HG02759 (cell line): ENCODE results near the gene CFAP43.

Experiments used
- ATAC-seq: cut with Tn5 transposase; IDR thresholded peaks from one replicate; pipeline ENCODE4 v1.9.1; 2021; ENCODE audit warnings: mild to moderate bottlenecking, moderate library complexity; ENCODE audit not compliant: unreplicated experiment

Gene CFAP43, protein sequence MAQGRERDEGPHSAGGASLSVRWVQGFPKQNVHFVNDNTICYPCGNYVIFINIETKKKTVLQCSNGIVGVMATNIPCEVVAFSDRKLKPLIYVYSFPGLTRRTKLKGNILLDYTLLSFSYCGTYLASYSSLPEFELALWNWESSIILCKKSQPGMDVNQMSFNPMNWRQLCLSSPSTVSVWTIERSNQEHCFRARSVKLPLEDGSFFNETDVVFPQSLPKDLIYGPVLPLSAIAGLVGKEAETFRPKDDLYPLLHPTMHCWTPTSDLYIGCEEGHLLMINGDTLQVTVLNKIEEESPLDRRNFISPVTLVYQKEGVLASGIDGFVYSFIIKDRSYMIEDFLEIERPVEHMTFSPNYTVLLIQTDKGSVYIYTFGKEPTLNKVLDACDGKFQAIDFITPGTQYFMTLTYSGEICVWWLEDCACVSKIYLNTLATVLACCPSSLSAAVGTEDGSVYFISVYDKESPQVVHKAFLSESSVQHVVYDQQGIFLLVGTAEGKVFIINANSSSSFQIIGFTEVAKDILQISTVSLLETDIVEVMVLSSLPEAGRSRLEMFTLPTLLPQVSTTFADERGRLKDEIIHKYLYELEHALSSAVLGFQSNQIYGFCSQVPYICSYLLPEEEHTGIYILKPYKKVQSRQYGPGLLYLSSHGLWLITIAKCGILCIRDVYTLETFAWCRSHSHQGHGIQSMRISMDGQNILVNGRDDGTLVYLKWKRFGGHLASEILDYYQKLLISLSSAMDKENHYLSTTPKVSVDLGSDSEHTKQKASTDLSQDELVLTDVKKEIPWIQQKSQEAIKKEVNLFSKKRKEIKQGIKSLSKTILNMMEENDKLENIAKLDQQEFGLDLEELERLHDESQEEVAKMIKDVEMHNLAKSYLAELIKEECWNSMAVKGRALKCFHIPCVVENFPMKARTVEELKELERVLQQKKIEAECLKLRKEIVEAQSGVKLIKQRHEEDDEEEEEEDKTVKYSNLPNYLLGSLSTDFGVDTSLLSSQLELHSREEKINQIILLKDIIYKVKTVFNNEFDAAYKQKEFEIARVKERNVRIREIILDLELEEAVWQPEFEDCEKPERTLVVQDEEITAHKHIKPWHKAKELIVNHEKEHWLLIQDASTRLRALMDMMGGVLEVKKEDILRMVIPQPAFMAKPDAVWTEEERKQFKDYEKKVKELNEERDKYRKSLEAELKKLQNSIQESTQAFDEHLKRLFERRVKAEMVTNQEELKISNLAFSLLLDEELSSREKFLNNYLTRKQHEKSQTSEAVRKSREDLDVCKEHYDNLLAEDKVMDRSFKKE (N-terminal part only)

DNA sequence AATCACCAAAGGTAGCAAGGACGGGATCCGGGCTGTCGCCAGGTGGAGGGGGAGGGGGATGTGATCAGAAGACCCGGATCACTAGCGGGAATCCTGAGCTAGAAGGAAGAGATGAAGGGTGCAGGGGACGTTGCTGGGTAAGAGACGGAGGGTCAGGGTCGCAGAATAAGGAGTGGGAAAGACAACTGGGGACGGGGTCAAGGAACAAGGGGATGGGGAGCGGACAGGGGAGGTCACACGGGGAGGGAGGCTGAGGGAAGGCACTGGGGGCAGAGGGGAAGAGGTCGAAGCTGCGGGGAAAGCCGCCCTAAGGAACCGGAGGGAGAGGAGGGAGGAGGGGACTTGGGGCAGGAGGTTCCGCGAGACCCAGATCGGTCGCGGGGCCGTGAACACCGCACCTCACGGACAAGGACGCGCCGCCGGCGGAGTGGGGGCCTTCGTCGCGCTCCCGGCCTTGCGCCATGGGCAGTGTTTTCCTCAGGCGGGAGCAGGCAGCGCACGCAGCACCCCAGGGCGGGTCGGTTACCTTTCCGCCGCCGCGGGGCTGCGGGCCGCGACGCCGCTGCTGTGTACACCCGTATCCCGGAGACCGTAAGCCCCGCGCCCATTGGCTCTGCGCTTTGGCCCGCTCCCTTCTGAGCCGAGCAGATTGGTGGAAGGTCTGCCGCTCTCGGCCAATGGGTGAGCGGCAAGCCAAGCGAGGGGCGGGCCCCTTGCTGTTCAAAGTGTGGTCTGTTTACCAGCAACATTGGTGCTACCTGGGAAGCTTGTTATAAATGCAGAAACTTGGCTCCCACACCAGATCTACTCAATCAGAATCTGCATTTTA is at the start of gene CFAP43:
Gene CFAP43, minus strand, starts transcription at position 581 of the 829 bp plus-strand sequence. Its CDS starts 118 bp downstream, at position 463.
- ATAC-seq, result peak; percentile 100

DNA sequence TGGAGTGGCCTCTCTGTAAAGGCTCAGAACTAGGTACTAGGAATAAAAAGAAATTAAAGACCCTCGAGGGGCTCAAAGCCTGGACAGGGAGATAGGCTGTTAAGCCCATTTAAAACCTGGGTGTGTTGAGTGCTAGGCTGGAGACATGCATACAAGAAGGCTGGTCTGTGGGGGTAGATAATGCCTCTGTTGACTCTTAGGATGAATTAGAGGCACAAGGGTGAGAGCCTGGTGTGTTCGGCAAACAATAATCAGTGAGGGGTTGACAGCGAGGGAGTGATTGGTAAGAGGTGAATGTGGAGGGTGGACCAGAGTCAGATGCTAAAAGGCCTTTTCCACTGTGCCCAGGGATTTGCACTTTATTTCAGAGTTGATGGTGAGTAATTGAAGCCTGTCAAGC is 49.5 kb upstream of the CFAP43 start:
- no peak for ATAC-seq

DNA sequence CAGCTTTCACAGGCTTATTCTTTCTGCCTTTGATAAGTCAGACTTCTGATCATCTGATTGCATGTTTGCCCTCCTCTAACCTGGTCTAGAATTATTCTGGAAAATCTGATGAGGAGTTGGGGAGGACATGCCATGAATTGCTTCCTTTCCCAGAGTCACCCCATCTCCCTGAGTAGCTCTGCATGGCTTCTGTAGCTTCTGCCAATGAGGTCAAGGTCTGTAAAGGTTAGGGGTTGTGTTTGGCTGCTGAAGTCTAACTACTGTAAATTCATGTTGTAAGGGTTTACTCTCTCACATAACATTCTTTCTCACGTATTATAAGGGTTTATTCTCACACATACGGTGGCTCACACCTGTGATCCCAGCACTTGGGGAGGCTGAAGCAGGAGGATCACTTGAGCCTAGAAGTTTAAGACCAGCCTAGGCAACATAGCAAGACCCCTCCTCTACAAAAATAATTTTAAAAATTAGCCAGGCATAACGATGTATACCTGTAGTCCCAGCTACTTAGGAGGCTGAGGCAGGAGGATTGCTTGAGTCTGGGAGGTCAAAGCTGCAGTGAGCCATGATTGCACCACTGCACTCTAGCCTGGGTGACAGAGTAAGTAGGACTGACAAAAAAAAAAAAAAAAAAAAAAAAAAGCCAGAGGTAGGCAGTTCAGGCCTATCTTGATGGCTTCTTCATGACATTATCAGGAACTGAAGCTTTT is 47.5 kb upstream of the CFAP43 start:
- no peak for ATAC-seq

DNA sequence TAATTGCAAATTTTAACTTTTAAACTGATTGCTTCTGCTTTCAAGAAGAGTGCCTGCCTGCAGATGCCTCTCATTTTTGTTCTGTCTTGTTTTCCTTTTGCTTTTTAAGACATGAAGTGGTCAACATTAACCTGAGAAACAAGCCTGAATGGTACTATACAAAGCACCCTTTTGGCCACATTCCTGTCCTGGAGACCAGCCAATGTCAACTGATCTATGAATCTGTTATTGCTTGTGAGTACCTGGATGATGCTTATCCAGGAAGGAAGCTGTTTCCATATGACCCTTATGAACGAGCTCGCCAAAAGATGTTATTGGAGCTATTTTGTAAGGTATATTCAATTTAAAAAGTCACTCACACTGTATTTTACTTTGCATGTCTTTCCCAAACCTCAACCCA is 45.6 kb upstream of the CFAP43 start:
- no peak for ATAC-seq

DNA sequence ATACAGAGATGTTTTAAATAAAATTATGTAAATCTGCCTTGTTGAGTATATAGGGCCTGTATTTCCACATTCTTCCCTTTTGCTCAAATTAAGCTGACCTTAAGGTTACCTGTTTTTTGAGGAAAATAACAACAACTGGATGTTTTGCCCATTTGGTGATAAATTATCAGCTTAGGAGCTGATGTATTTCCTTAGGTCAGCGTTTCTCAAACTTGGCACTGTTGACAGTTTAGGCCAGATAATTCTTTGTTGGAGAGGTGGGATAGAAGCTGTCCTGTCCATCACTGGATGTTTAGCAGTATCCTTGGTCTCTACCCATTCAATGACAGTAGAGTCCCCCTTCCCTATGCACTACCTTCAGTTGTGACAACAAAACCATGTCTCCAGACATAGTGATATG is 44.0 kb upstream of the CFAP43 start:
- ATAC-seq, result no peak

DNA sequence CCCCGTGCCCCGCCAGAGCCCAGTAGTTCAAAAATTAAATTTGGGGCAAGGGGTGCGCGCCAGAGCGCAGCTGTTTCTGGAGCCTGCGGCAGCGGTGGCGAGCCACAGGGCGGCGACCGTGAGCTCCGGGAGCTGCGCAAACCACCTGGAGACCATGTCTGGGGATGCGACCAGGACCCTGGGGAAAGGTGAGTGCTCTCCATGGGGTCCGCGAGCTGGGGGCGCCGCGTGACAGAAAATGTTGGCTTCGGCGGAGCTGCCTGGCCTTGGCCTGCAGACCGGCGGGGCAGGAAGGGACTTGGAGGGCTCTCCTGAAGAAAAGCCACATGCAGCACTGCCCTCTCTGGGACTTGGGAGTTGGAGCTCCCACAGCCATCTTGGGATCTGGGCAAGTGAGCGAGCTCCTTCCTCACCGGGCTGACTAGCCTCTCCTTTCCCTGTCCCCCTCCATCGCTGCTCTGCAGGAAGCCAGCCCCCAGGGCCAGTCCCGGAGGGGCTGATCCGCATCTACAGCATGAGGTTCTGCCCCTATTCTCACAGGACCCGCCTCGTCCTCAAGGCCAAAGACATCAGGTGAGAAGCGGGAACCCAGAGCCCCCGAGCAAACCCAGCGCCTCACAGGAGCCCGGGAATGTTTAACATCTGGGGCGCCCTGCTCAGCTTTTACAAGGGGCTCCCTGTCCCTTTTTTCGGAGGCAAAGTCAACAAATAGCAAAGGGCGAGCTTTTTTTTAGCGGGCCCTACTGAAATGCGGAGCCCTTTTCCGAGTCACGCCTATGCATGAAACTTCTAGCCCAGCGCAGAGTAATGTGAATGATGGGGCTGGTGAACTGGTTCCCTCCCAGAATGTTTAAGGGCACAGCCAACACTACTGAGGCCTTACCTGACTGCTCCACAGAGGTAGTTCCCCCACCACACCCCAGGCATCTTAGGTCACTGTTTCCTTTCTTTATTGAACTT is 42.9 kb upstream of the CFAP43 start:
- ATAC-seq, result peak; percentile 92

DNA sequence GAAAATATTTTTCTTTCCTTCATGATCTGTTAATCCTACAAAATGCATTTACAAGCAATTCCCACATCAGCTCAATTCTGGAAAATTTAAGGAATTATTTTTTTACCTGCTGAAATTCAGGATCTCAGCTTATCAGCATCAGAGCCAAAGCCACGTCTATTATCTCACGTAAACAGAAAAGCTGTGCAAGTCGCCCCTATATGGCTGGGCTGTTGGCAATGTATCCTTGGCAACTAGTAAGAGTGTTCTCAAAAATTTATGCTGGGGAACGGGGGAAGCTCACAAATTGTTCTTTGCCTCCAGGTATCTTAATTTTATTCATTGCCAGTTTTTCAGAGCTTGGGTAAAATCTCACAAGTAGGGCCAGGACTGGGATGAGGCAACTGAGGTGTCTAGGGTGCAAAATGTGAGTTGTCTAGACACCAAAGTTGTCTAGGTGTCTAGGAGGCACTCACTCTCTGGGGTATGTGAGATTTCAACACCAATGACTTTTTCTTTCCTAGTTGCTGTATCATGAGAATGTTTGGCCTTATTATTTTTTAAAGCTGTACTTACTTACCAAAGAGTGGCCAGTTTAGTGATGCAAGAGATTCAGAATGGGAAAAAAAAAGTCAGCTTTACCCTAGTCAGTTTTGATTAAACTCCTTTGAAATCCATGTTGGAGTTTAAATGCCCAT is 41.9 kb upstream of the CFAP43 start:
- ATAC-seq, result no peak

DNA sequence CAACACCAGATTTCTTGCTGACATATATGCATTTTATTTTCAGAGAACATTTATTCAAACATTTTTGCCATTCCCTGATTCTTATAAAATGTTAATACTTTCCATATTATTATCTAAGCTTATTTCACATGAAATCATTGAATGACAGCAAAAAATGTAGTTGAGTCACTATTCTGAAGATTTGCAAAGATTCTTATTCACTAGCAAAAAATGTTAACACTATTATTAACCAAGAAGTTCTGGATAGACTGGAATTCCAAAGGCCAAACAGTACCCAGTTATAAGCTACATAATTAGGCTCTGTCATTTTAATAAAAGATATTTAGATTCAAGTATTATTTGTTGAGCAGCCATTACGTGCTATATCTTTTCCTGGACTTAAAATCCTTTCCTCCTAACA is 41.1 kb upstream of the CFAP43 start:
- no peak for ATAC-seq

DNA sequence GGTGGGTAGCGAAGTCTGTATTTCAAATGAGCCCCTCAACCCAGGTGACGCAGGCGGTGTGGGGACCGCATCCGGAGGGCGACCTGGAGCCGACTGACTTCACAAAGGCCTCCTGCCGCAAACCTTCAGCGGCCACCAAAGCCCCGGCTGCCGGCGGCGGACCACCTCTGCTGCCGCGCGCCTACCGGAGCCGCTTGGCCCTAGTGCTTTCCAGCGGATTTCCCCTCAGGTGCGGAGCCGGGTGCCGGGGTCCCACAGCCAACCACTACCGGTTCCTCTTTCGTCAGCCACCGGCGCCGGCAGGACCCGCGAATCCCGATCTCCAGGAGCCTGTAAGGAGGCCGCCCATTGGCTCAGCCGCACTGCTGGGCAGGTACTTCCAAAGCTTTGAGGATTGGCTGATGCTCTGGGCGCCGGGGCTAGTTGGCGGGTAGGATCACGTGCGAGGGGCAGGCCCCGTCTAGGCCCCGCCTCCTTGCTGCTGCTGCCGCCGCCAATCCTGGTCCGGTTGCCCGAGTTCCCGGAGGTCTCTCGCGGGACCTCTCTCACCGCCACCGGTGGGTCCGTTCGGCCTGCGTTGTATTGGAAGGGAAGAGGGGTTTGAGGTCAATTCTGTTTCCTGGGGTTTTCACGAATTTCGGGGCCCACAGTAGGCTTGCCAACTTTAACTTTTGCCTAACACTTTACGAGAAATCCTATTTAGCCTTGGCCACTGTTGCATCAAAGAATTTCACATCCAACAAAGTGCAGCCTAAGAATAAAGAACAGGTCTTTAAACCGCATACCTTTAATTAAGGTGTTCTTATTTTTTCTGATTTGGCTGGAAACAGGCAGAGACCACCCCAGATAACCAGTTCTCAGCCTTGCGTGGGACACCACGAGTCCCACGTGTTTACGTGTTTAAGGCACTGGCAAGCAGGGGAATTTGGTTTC is 36.8 kb upstream of the CFAP43 start, which contains the start of gene GSTO2:
Gene GSTO2, plus strand, starts transcription at position 472 of the 933 bp plus-strand sequence. CDS start 5,732 bp downstream, outside the sequence.
- peak; percentile 99 for ATAC-seq

DNA sequence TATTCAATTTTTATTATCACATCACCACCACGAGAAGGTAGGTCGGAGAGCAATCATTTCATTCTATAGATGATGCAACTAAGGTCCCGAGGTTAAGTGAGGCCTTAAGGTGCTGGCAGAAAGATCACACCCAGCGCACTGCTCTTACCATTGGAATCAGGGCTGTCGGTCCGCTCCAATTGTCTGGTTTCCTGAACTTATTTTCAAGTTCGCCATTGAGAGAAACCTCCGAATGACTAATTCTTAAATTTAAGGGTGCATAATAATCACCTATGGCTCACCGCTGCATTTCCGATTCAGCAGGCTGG is 36.2 kb upstream of the CFAP43 start:
- ATAC-seq, result no peak

DNA sequence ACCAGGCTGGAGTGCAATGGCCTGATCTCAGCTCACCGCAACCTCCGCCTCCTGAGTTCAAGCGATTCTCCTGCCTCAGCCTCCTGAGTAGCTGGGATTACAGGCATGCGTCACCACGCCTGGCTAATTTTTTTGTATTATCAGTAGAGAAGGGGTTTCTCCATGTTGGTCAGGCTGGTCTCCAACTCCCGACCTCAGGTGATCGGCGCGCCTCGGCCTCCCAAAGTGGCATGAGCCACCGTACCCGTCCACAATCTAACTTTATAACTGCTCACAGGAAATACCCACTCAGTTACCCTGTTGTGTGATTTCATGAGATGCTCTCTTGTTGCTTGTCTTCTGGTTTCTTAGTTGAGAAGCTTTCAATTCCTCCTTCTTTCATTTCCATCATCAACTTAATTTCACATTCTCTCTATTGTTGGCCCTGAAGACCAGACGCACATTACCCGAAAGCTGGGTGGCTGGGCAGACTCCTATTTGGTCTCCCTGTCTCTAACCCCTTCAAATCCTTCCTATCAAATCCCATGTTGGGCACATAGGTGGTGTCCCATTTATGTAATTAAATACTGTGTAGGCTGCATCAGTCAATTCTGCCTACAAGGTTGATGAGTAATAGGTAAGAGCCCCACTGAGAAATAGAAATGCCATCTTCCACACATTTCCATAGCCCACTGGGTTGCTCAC is 35.7 kb upstream of the CFAP43 start:
- no peak for ATAC-seq

DNA sequence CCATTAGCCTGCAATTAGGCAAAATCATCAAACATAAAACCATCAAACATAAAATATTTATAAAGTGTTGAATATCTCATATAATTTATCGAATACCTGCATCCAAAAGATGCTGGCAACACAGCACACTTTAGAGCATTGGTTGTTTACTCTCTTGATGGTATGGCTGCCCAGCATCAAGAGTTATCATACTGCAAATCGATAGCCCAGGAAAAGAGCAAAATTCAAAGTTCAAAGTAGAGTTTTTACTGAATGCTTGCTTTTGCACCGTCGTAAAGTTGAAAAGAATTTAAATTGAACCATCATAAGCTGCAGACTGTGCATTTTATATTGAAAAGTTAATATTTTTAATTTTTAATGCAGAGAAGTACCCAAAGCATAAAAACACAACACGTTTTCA is 32.6 kb upstream of the CFAP43 start:
- ATAC-seq, result no peak

DNA sequence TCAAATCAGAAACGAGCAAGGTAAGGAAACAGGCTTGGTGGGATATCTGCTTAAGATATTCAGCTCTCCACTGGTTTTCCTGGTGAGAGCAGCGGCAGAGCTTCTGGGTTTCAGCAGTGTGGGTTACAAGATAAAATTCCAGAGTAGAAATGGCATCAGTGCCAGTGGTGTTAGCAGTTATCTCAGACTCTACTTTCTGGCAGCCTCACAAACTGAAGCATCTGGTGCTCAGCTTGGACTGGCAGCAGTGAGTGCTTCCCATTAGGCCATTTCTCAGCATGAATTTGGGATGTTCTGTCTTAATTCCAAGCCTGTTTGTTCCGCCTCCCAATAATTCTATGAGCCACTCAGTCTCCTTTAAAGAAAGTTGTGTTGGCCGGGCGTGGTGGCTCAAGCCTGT is 29.9 kb upstream of the CFAP43 start:
- ATAC-seq, result no peak

DNA sequence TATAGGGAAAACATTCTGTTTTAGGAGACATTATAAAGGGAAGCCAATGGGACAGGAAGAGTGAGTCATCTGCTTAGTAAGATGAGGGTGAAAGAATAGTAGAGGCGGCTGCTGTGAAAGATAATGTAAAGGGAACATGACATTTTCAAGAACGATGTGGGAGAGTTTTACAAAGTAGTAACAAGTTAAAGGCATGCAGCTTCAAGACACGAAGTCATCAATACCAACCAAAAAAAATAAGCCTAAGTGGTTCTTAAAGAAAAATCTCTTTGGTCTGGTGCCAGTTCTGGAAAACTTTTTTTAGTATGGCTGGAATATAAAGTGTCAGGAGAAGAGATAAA is 28.6 kb upstream of the CFAP43 start:
- ATAC-seq, result no peak

DNA sequence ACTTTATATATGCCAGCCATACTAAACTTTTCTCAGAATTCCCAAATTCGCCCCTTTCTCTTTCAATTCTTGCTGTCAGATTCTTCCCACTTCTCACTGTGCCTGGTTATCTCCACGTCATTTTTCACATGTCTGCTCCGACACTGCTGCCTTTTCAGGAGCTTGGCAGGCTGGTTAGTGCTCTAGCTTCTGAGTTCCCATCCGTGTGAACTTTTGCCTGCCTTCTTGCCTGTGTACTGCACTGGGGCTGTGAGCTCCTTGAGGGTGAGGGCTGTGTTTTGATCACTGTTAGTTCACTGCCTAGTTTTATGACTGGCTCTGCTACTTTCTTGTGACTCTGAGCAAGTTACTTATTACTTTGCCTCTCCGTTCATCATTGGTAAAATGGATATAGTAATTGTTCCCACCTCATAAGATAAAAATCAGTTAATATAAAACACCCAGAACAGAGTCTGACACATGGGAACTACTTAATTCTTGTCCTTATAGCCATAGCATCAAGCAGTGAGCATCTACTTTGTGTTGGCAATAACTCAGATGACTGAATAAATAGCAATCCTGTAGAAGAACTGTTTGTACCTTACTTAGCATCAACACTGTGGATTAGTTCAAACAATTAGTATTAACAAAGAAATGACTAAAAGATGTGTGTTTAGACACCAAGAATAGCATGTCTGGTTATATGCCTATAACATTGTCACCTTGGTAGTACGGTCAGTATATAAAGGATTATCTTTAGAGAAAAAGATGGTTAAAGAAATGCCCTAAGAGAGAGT is 28.0 kb upstream of the CFAP43 start:
- no peak for ATAC-seq

DNA sequence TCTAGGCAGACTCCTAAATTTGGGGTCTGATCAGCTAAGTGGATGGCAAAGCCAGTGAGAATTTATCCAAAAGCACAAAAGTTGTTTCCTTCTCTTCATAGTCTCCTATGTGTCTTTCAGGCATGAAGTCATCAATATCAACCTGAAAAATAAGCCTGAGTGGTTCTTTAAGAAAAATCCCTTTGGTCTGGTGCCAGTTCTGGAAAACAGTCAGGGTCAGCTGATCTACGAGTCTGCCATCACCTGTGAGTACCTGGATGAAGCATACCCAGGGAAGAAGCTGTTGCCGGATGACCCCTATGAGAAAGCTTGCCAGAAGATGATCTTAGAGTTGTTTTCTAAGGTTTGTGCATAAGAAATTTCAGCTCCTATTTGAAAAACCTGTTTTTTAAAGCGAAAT is 27.3 kb upstream of the CFAP43 start:
- ATAC-seq, result no peak
